Left renal cortex interstitium (tissue), 4 donors: ENCODE measurements around the gene HPDL. TPM values are rescaled to one million over a fixed set of nuclear protein-coding genes. Genes with fewer than 3 reads are reported as not detected.

Experiments
- DNase-seq, 4 donors: peaks; one replicate each; pipeline ENCODE4 v3.0.0-alpha.2; 2013; ENCODE audit warnings: low read depth in 4 of 4, low spot score in 2 of 4, missing footprints in 1 of 4
- polyA plus RNA-seq, 4 donors: library from polyadenylated mRNA; unstranded; fragments of 120-200 nt; gene quantifications; one replicate each; pipeline ENCODE4 v1.2.1, GENCODE V29; 2013; ENCODE audit not compliant: insufficient read length in 4 of 4

Gene HPDL
- polyA plus RNA-seq, 4 donors, result 2.9 to 5.4 (median 3.6) TPM

GRCh38 chr1:45348609-45348965 lies 21.9 kb downstream of the HPDL start:
- DNase-seq, result no peak

GRCh38 chr1:45348966-45349677 lies 22.4 kb downstream of the HPDL start:
- no peak for DNase-seq

- no peak for DNase-seq
Observed at GRCh38 chr1:45351508-45351907, 24.8 kb downstream of the HPDL start.

- DNase-seq, result no peak
Observed at GRCh38 chr1:45353685-45354084, 27.0 kb downstream of the HPDL start.

- no peak for DNase-seq
Observed at GRCh38 chr1:45354838-45355237, 28.1 kb downstream of the HPDL start.

GRCh38 chr1:45355683-45356082 lies 29.0 kb downstream of the HPDL start:
- no peak for DNase-seq

GRCh38 chr1:45356186-45356585 lies 29.5 kb downstream of the HPDL start:
- DNase-seq, result no peak

GRCh38 chr1:45359882-45360513 lies 33.3 kb downstream of the HPDL start:
- peak in 2 of 4 donors; percentile 35 to 53 for DNase-seq

GRCh38 chr1:45360981-45361380 lies 34.3 kb downstream of the HPDL start:
- DNase-seq, result peak in 1 of 4 donors; percentile 29

GRCh38 chr1:45364294-45364693 lies 37.6 kb downstream of the HPDL start:
- DNase-seq, result no peak

GRCh38 chr1:45365051-45365450 lies 38.4 kb downstream of the HPDL start:
- DNase-seq, result no peak

GRCh38 chr1:45370575-45370974 lies 43.9 kb downstream of the HPDL start:
- no peak for DNase-seq

GRCh38 chr1:45373573-45373972 lies 46.9 kb downstream of the HPDL start:
- no peak for DNase-seq

GRCh38 chr1:45375104-45376090 lies 48.7 kb downstream of the HPDL start:
- DNase-seq, result no peak

- no peak for DNase-seq
Observed at GRCh38 chr1:45378184-45378583, 51.5 kb downstream of the HPDL start.

Other genes with a start within 250 kb of the HPDL start
- 1 to 10 TPM; 6.1 to 7.6 (median 6.6) TPM for gene ZSWIM5, start 120.3 kb upstream of the HPDL start, polyA plus RNA-seq
- 10 to 100 TPM; 12.0 to 15.2 (median 14.5) TPM for gene TOE1, start 13.3 kb downstream of the HPDL start, polyA plus RNA-seq
- gene MUTYH, start 13.5 kb downstream of the HPDL start, polyA plus RNA-seq, result 10 to 100 TPM; 23.0 to 49.4 (median 35.2) TPM
- gene TESK2, start 164.3 kb downstream of the HPDL start, polyA plus RNA-seq, result 1 to 10 TPM; 6.6 to 7.7 (median 6.9) TPM
- 1 to 10 TPM; 1.0 to 2.4 (median 1.8) TPM for gene CCDC163, start 173.2 kb downstream of the HPDL start, polyA plus RNA-seq
- 10 to 100 TPM; 12.2 to 14.2 (median 13.6) TPM for gene MMACHC, start 173.4 kb downstream of the HPDL start, polyA plus RNA-seq
- gene PRDX1, start 195.0 kb downstream of the HPDL start, polyA plus RNA-seq, result 100 to 1,000 TPM; 284 to 370 (median 317) TPM
- gene AKR1A1, start 223.9 kb downstream of the HPDL start, polyA plus RNA-seq, result 100 to 1,000 TPM; 287 to 318 (median 292) TPM